ENCODE measurements around the gene UROS.

GRCh38 chr10:125768219-125768855 lies 54.7 kb downstream of the UROS start:
- TF ChIP-seq CTCF (IDR thresholded peaks at IDR 0.05): no peak
- TF ChIP-seq TEAD4 (CRISPR knock-in tag; IDR thresholded peaks at IDR 0.05): no peak
- TF ChIP-seq ATF2 (CRISPR knock-in tag; IDR thresholded peaks at IDR 0.05; ENCODE audit: borderline replicate concordance, low read depth): no peak

All from WTC11 (cell line).